ENCODE data around the gene SCAF1.

Gene SCAF1

GRCh38 chr19:49641688-49642491 lies at the start of gene SCAF1:
TSS of gene SCAF1 (plus strand) at chr19:49642209. CDS start at chr19:49645027, 2,818 bp downstream.
- peak; percentile 99 for DNase-seq (ENCODE audit: low read depth)

GRCh38 chr19:49592486-49593232 lies 49.4 kb upstream of the SCAF1 start:
- DNase-seq (ENCODE audit: low read depth), result peak; percentile 30

GRCh38 chr19:49593233-49594113 lies 48.5 kb upstream of the SCAF1 start:
- peak; percentile 93 for DNase-seq (ENCODE audit: low read depth)

- no peak for DNase-seq (ENCODE audit: low read depth)
Measured at GRCh38 chr19:49594157-49594992, 47.6 kb upstream of the SCAF1 start.

- no peak for DNase-seq (ENCODE audit: low read depth)
Measured at GRCh38 chr19:49594993-49595818, 46.8 kb upstream of the SCAF1 start.

GRCh38 chr19:49595819-49596404 lies 46.1 kb upstream of the SCAF1 start:
- no peak for DNase-seq (ENCODE audit: low read depth)

- no peak for DNase-seq (ENCODE audit: low read depth)
Measured at GRCh38 chr19:49596407-49596806, 45.6 kb upstream of the SCAF1 start.

- no peak for DNase-seq (ENCODE audit: low read depth)
Measured at GRCh38 chr19:49596954-49597702, 44.9 kb upstream of the SCAF1 start.

GRCh38 chr19:49597703-49597974 lies 44.4 kb upstream of the SCAF1 start:
- no peak for DNase-seq (ENCODE audit: low read depth)

GRCh38 chr19:49599378-49600295 lies 42.4 kb upstream of the SCAF1 start:
- DNase-seq (ENCODE audit: low read depth), result no peak

- no peak for DNase-seq (ENCODE audit: low read depth)
Measured at GRCh38 chr19:49601482-49602038, 40.4 kb upstream of the SCAF1 start.

GRCh38 chr19:49602806-49603205 lies 39.2 kb upstream of the SCAF1 start:
- DNase-seq (ENCODE audit: low read depth), result no peak

GRCh38 chr19:49605605-49606004 lies 36.4 kb upstream of the SCAF1 start:
- DNase-seq (ENCODE audit: low read depth), result no peak

GRCh38 chr19:49609499-49610092 lies 32.4 kb upstream of the SCAF1 start:
- DNase-seq (ENCODE audit: low read depth), result no peak

GRCh38 chr19:49613374-49613773 lies 28.6 kb upstream of the SCAF1 start:
- peak; percentile 52 for DNase-seq (ENCODE audit: low read depth)

GRCh38 chr19:49614096-49614833 lies 27.7 kb upstream of the SCAF1 start:
- DNase-seq (ENCODE audit: low read depth), result peak; percentile 92

- DNase-seq (ENCODE audit: low read depth), result no peak
Measured at GRCh38 chr19:49615861-49616260, 26.1 kb upstream of the SCAF1 start.
